NCI-H2107 treated with DMSO at 0.1 percent for 48 hours (cell line): ENCODE data around the gene H2AZ2.
"Not testable (repeated sequence)": the region's sequence is repeated elsewhere in the genome, so short reads cannot be mapped to it uniquely, and the experiment has no call there.

Source experiments
- DNase-seq: peaks from one replicate; lab custom pipeline; 2025; ENCODE audit not compliant: unreplicated experiment; lab: John Stamatoyannopoulos, UW

The H2AZ2 gene

GRCh38 chr7:44871918-44872317, 24.0 kb upstream of the H2AZ2 start:
- DNase-seq: not testable (repeated sequence)

DNA sequence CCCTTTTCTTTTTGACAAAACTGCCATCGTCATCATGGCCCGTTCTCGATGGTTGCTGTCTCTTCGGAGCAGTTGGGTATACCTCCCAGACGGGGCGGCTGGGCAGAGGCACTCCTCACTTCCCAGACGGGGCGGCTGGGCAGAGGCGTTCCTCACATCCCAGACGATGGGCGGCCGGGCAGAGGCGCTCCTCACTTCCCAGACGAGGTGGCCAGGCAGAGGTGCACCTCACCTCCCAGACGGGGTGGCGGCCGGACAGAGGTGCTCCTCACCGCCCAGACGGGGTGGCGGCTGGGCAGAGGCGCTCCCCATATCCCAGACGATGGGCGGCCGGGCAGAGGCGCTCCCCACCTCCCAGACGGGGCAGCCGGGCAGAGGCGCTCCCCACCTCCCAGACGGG, 22.9 kb upstream of the H2AZ2 start:
- not testable (repeated sequence) for DNase-seq

DNA sequence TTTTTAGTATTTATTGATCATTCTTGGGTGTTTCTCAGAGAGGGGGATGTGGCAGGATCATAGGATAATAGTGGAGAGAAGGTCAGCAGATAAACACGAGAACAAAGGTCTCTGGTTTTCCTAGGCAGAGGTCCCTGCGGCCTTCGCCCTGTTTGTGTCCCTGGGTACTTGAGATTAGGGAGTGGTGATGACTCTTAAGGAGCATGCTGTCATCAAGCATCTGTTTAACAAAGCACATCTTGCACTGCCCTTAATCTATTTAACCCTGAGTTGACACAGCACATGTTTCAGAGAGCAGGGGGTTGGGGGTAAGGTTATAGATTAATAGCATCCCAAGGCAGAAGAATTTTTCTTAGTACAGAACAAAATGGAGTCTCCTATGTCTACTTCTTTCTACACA, 22.4 kb upstream of the H2AZ2 start:
- DNase-seq: not testable (repeated sequence)

- DNase-seq: no peak
Observed at GRCh38 chr7:44867073-44867995, 19.4 kb upstream of the H2AZ2 start.

DNA sequence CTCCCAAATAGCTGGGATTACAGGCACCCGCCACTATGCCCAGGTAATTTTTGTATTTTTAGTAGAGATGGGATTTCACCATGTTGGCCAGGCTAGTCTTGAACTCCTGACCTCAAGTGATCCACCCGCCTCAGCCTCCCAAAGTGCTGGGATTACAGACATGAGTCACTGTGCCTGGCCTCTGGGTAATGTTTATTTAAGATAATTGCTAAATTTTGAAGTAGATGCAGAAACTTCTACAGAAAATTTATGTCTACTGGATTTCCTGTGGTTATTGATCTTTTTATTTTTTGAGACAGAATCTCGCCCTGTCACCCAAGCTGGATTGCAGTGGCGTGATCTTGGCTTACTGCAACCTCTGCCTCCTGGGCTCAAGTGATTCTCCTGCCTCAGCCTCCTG, 14.1 kb upstream of the H2AZ2 start:
- DNase-seq: not testable (repeated sequence)

- no peak for DNase-seq
Observed at GRCh38 chr7:44858161-44858560, 10.3 kb upstream of the H2AZ2 start.

- DNase-seq: no peak
Observed at GRCh38 chr7:44854644-44855364, 6.9 kb upstream of the H2AZ2 start.

DNA sequence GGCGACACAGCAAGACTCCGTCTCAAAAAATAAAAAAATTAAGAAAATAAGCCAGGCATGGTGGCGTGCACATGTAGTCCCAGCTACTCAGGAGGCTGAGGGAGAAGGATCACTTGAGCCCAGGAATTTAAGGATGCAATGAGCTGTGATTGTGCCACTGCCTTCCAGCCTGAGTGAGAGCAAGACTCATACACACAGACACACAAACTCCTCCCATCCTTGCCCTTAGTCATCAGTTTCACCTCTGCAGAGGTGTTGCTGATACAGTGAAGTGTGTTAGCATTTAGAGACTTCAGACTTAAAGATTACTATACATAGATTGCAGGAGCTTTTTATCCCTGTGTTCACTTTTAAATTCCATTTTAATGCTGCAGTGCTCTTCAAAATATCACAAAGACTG, 5.5 kb upstream of the H2AZ2 start:
- no peak for DNase-seq

DNA sequence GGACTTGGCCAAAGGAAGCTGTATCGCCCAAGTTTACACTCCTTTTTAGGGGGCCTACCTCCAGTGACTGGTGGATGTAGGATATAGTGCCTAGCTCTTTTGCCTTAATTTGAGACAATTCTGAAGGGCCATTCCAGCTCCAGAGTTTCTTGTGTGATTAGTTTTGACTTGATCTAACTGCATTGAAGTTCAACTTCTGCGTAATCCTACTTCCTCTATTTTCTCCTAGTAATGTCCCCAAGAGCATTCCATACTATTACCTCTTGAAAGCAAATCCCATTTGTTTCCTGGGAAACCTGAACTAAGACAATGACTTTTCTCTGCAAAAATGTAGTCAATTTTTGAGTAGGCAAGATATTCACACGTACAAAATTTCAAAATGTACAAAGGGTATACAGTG, 4.7 kb upstream of the H2AZ2 start:
- no peak for DNase-seq

DNA sequence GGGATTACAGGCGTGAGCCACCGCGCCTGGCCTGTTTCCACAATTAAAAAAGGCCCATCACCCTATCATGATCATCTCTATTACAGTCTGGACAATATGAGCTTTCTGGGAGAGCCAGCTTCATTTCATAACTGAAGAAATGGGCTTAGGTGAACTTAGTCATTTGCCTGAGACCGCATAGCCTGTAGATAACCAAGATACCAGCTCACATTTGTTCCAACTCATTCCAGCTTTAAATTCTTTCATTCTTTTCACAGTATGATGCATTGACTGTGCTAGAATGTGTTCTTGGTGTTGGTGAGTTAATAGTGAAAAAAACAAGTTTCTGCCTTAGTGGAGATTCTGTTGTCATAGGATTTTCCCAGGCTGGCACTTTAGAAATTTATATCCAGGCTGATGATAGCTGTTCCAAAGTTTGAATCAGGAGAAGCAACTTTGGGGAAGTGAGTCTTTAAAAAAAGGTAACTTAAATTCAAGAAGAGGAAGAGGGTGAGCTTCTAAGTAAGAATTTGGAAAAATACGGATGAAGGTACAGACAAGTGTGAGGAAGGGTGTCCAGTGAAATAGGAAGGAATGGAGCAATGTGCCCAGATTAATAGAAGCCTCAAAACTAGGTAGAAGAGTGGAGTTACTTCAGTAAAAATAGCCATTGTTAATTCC, 2.1 kb upstream of the H2AZ2 start:
- no peak for DNase-seq

DNA sequence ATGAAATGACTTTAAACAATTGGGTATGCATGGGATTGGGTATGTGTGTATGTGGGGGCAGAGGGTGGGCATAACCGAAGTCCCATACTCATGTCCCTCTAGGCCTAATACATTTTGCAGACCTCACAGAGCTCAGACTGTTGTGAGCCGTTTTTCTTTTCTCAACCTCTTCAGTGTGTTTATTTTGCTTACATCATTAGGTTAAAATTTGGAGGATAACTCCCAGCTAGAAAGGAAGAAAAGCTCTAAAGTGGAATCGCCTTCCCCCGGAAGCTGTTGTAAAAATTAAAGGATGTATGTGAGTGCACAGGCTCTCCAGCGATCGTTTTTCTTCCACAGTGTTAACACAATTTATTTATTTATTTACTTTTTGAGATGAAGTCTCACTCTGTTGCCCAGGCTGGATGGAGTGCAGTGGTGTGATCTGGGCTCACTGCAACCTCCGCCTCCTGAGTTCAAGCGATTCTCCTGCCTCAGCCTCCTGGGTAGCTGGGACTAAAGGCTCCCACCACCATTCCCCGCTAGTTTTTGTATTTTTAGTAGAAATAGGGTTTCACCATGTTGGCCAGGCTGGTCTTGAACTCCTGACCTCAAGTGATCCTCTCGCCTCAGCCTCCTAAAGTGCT, 1.5 kb upstream of the H2AZ2 start:
- no peak for DNase-seq

- DNase-seq: peak; percentile 71
Observed at GRCh38 chr7:44847509-44847919, 373 bp downstream of the H2AZ2 start.

- DNase-seq: no peak
Observed at GRCh38 chr7:44846816-44847508, 925 bp downstream of the H2AZ2 start.

DNA sequence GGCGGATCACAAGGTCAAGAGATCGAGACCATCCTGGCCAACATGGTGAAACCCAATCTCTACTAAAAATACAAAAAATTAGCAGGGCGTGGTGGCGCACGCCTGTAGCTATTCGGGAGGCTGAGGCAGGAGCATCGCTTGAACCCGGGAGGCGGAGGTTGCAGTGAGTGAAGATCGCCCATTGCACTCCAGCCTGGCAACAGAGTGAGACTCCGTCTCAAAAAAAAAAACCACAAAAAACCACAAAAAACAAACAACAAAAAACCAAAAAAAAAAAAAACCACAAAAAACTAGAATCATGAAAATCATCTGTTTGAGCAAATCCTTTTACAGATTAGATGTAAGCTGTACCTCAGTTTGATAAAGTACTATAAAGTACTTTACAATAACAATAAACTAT, 1.5 kb downstream of the H2AZ2 start:
- DNase-seq: not testable (repeated sequence)

DNA sequence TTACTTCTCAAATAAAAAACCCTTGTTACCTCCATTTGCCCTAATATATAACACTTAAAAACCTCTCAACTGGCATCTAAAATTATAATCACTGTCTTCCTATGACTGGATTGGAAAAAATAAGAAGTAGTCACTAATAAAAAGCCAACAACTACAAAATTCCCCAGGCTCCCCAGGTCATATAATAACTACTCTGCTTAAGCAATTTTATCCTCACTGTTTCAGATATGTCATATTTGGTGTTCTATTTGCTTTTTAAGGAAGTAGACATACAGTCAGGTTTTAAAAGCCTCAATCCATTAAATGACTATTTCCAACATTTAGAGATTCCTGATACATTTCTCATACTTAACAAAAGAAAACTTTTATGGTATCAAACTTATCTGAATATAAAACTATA, 2.4 kb downstream of the H2AZ2 start:
- DNase-seq: no peak

GRCh38 chr7:44843440-44843839, 4.4 kb downstream of the H2AZ2 start:
- DNase-seq: not testable (repeated sequence)

DNA sequence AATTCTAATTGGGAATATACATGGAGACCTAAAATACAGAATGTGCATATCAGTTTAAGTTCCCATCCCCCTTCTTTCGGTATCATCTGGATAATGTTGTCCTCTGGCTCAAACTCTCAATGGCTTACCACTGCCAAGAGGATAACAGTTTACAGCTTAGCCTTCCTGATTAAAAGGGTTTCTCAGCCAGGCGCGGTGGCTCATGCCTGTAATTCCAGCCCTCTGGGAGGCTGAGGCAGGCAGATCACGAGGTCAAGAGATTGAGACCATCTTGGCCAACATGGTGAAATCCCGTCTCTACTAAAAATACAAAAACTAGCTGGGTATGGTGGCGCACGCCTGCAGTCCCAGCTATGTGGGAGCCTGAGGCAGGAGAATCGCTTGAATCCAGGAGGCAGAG, 5.2 kb downstream of the H2AZ2 start:
- not testable (repeated sequence) for DNase-seq

GRCh38 chr7:44838751-44839150, 9.1 kb downstream of the H2AZ2 start:
- DNase-seq: no peak

- DNase-seq: no peak
Observed at GRCh38 chr7:44827567-44827966, 20.3 kb downstream of the H2AZ2 start.

GRCh38 chr7:44824894-44825526, 22.9 kb downstream of the H2AZ2 start:
- no peak for DNase-seq
